OCI-LY1 (cell line): ENCODE measurements around the gene ABHD17A.
A peak's percentile ranks its signal among the peaks of the same experiment; 100 is the strongest.

Source experiments
- H2AFZ ChIP-seq: fragments of 200-600 bp; sonication (generic), shearing (Covaris generic); 2 replicates; pipeline ENCODE4 v1.6.0; 2014; ENCODE audit warnings: antibody characterized with exemption, mild to moderate bottlenecking, low read length
- H3F3A ChIP-seq: fragments of 200-600 bp; sonication (generic), shearing (Covaris generic); 2 replicates; pipeline ENCODE4 v1.6.0; 2014; ENCODE audit warnings: mild to moderate bottlenecking, antibody characterized with exemption, low read length, moderate library complexity; ENCODE audit not compliant: insufficient read depth
- H3K27ac ChIP-seq: fragments of 200-600 bp; sonication (generic); 2 replicates; pipeline ENCODE4 v1.5.1; 2014; ENCODE audit warnings: low read length, mixed run types, mild to moderate bottlenecking, low read depth; ENCODE audit not compliant: poor library complexity, severe bottlenecking
- H3K27me3 ChIP-seq: fragments of 200-600 bp; sonication (generic); 2 replicates; pipeline ENCODE4 v1.6.0; 2014; ENCODE audit warnings: antibody characterized with exemption, mild to moderate bottlenecking, low read length, moderate library complexity; ENCODE audit not compliant: insufficient read depth
- H3K36me3 ChIP-seq: fragments of 200-600 bp; sonication (generic); 2 replicates; pipeline ENCODE4 v1.6.1; 2014; ENCODE audit warnings: mild to moderate bottlenecking, antibody characterized with exemption, low read length, moderate library complexity, mixed read lengths; ENCODE audit not compliant: insufficient read depth
- H3K4me1 ChIP-seq: fragments of 200-600 bp; sonication (generic); 2 replicates; pipeline ENCODE4 v1.5.1; 2014; ENCODE audit warnings: mild to moderate bottlenecking, low read length, moderate library complexity; ENCODE audit not compliant: insufficient read depth, severe bottlenecking
- H3K4me2 ChIP-seq: fragments of 200-600 bp; sonication (generic), shearing (Covaris generic); 2 replicates; pipeline ENCODE4 v1.6.1; 2014; ENCODE audit warnings: low read length
- H3K4me3 ChIP-seq: fragments of 200-600 bp; sonication (generic); 2 replicates; pipeline ENCODE4 v1.5.1; 2014; ENCODE audit warnings: low read length, low read depth, mild to moderate bottlenecking, mixed read lengths; ENCODE audit not compliant: poor library complexity, severe bottlenecking
- H3K79me2 ChIP-seq: fragments of 200-600 bp; shearing (Covaris generic); 2 replicates; pipeline ENCODE4 v1.6.1; 2016; ENCODE audit warnings: mixed run types, low read length, mixed read lengths; ENCODE audit not compliant: insufficient read depth
- H3K9ac ChIP-seq: fragments of 200-600 bp; sonication (generic), shearing (Covaris generic); 2 replicates; pipeline ENCODE4 v1.6.1; 2014; ENCODE audit warnings: mild to moderate bottlenecking, low read length, mixed read lengths
- H3K9me2 ChIP-seq: fragments of 200-600 bp; sonication (generic), shearing (Covaris generic); 2 replicates; pipeline ENCODE4 v1.6.1; 2014; ENCODE audit warnings: low read depth, mild to moderate bottlenecking, low read length, mixed read lengths
- H3K9me3 ChIP-seq: fragments of 200-600 bp; shearing (Covaris generic); 2 replicates; pipeline ENCODE4 v1.6.1; 2014; ENCODE audit warnings: low read length, mixed read lengths
- H4K20me1 ChIP-seq: fragments of 200-600 bp; sonication (generic), shearing (Covaris generic); 2 replicates; pipeline ENCODE4 v1.6.0; 2016; ENCODE audit warnings: mild to moderate bottlenecking, low read length; ENCODE audit not compliant: insufficient read depth
- EZH2 ChIP-seq: fragments of 200-600 bp; sonication (generic), shearing (Covaris generic); IDR thresholded peaks from 2 replicates; pipeline ENCODE4 v1.8.0; 2017; ENCODE audit warnings: borderline replicate concordance, mixed run types, mild to moderate bottlenecking, antibody characterized with exemption, low read length, moderate library complexity, mixed read lengths
- TF ChIP-seq, protein P1 (sequence below): fragments of 200-600 bp; sonication (generic), shearing (Covaris generic); IDR thresholded peaks from 2 replicates; pipeline ENCODE4 v1.5.1; 2017; ENCODE audit warnings: mild to moderate bottlenecking, antibody characterized with exemption, low read length, moderate library complexity, mixed read lengths

Gene ABHD17A

DNA sequence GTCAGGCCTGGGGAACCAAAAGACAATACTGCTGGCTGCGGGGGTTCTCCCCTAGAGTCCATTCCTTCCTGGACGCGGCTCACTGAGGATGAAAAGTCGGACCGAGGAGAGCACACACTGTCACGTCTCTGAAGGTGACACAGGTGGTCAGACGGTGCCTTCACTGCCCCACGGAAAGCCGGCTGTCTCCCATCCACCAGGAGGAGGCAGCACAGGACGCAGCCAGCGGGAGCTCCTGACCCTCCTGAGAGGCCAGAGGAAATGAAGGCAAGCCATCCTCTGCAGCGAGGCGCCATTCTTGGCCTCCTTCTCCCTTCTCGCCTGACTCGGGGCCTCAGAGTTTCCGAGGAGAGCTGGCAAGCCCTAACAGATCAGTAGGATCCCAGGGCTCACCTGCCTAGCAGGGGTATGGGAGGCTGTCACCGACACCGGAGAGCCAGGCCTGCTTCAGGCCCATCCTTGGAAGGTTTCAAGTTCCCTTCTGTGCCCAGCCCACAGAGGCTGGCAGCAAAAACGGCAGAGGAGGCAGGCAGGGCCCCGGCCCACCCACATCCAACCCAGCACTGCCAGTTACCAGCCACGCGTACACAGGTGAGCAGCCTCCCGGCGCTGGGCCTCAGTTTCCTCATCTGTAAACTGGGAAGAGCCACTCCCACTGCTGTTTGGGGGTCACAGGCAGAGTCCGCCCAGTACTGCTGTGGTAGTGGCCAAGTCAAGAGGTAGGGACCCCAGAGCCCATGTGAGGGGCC lies 41.5 kb downstream of the ABHD17A start:
- H3F3A ChIP-seq: no peaks in the 10 kb centered on the region
- no peaks in the 10 kb centered on the region for H3K9me3 ChIP-seq
- H3K27me3 ChIP-seq: no peaks in the 10 kb centered on the region
- no peak overlapping the region for H3K27ac ChIP-seq
- H3K4me2 ChIP-seq: no peak overlapping the region; the same call in 1 of the 2 replicates
- peaks cover 8% of the 10 kb centered on the region; the same call in 1 of the 2 replicates for H3K36me3 ChIP-seq
- H2AFZ ChIP-seq: no peak overlapping the region
- H3K4me3 ChIP-seq: no peak overlapping the region
- peaks cover 50% of the 10 kb centered on the region for H3K79me2 ChIP-seq
- no peak overlapping the region for H3K9ac ChIP-seq
- no peaks in the 10 kb centered on the region for H3K9me2 ChIP-seq
- peaks cover 50% of the 10 kb centered on the region for H3K4me1 ChIP-seq
- no peaks in the 10 kb centered on the region for H4K20me1 ChIP-seq
- TF ChIP-seq, protein P1, sequence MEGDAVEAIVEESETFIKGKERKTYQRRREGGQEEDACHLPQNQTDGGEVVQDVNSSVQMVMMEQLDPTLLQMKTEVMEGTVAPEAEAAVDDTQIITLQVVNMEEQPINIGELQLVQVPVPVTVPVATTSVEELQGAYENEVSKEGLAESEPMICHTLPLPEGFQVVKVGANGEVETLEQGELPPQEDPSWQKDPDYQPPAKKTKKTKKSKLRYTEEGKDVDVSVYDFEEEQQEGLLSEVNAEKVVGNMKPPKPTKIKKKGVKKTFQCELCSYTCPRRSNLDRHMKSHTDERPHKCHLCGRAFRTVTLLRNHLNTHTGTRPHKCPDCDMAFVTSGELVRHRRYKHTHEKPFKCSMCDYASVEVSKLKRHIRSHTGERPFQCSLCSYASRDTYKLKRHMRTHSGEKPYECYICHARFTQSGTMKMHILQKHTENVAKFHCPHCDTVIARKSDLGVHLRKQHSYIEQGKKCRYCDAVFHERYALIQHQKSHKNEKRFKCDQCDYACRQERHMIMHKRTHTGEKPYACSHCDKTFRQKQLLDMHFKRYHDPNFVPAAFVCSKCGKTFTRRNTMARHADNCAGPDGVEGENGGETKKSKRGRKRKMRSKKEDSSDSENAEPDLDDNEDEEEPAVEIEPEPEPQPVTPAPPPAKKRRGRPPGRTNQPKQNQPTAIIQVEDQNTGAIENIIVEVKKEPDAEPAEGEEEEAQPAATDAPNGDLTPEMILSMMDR: peak; percentile 17; the same call in 1 of the 2 replicates
- TF ChIP-seq EZH2: no peak

DNA sequence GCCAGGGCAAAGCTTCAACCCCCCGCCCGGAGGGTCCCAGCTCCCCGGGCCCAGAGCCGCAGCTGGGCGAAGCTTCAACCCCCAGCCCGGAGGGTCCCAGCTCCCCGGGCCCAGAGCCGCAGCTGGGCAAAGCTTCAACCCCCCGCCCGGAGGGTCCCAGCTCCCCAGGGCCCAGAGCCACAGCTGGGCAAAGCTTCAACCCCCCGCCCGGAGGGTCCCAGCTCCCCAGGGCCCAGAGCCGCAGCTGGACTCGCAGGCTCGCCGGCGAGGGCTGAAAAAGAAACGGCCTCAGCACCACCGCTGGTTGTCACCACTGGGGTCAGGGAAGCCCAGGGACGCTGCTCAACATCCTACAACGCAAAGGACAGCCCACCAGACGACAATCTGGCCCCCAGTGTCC lies 42.2 kb downstream of the ABHD17A start:
- no peaks in the 10 kb centered on the region for H3F3A ChIP-seq
- H3K9ac ChIP-seq: no peak overlapping the region
- H3K79me2 ChIP-seq: peaks cover 50% of the 10 kb centered on the region
- peaks cover 53% of the 10 kb centered on the region for H3K4me1 ChIP-seq
- H4K20me1 ChIP-seq: no peaks in the 10 kb centered on the region
- no peak overlapping the region for H3K4me3 ChIP-seq
- no peaks in the 10 kb centered on the region for H3K9me3 ChIP-seq
- H3K36me3 ChIP-seq: peaks cover 8% of the 10 kb centered on the region; the same call in 1 of the 2 replicates
- H3K27me3 ChIP-seq: no peaks in the 10 kb centered on the region
- no peak overlapping the region for H3K27ac ChIP-seq
- TF ChIP-seq, protein P1: no peak
- TF ChIP-seq EZH2: no peak
- H2AFZ ChIP-seq: no peak overlapping the region
- H3K9me2 ChIP-seq: no peaks in the 10 kb centered on the region
- no peak overlapping the region; the same call in 1 of the 2 replicates for H3K4me2 ChIP-seq

DNA sequence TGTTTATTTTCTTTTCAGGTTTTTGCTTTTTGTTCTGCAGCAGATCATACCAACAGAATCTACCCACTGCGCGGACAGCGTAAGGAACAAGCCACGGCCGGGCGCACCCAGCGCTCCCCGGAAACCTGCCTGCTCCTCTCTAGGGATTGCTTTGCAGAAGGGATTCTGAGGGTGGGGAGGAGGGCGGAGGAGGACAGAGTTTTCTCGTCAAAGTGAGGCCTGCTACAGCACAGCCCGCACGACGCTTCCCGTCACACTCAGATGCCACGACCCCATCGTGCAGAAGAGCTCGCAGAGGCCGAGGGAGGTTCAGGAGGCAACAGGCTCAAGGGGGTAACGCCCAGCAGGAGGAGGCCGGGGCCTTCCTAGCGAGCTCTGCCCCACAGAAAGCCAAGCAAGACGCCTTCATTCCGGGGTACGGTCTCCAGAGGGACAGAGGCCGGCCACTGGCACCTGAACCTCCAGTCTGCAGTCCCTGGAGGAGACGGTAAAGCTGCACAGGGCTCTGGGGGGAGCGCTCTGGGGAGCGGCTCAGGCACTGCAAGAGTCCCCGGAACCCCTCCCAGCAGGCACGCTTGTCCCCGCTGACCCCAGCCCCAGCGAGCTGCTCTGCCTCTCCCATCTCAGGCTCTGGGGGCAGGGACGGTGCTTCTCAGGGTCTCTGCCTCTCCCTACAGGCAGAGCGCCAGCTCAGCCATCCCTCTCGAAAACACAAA lies 43.9 kb downstream of the ABHD17A start:
- H3K4me1 ChIP-seq: peaks cover 44% of the 10 kb centered on the region
- no peak for TF ChIP-seq EZH2
- TF ChIP-seq, protein P1: no peak
- H3K36me3 ChIP-seq: peaks cover 8% of the 10 kb centered on the region; the same call in 1 of the 2 replicates
- H3K79me2 ChIP-seq: peaks cover 41% of the 10 kb centered on the region
- H2AFZ ChIP-seq: no peak overlapping the region
- no peak overlapping the region for H3K27ac ChIP-seq
- H3K4me2 ChIP-seq: no peak overlapping the region
- H4K20me1 ChIP-seq: no peaks in the 10 kb centered on the region
- no peaks in the 10 kb centered on the region for H3F3A ChIP-seq
- H3K9me3 ChIP-seq: no peaks in the 10 kb centered on the region
- H3K9ac ChIP-seq: no peak overlapping the region
- no peaks in the 10 kb centered on the region for H3K27me3 ChIP-seq
- no peaks in the 10 kb centered on the region for H3K9me2 ChIP-seq
- H3K4me3 ChIP-seq: no peak overlapping the region
